HG03460 (cell line): ENCODE measurements around the gene MAPK4.
"Not testable (repeated sequence)": the region's sequence is repeated elsewhere in the genome, so short reads cannot be mapped to it uniquely, and the experiment has no call there.

Experiments used
- ATAC-seq: cut with Tn5 transposase; IDR thresholded peaks from one replicate; pipeline ENCODE4 v1.9.1; 2021; ENCODE audit not compliant: unreplicated experiment

The MAPK4 gene

GRCh38 chr18:50559752-50560680 is at the start of gene MAPK4:
MAPK4 (plus strand) TSS chr18:50560087; CDS start chr18:50663959, 103,872 bp downstream.
- peak; percentile 60 for ATAC-seq

DNA sequence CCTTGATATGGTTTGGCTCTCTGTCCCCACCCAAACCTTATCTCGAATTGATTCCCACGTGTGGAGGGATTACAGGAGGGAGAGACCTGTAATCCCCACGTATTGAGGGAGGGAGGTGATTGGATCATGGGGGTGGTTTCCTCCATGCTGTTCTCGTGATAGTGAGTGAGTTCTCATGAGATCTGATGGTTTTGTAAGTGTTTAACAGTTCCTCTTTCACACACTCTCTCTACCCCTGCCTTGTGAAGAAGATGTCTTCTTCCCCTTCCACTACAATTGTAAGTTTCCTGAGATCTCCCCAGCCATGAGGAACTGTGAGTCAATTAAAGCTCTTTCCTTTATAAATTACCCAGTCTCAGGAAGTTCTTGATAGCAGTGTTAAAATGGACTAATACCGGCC is 42.6 kb upstream of the MAPK4 start:
- ATAC-seq, result not testable (repeated sequence)

DNA sequence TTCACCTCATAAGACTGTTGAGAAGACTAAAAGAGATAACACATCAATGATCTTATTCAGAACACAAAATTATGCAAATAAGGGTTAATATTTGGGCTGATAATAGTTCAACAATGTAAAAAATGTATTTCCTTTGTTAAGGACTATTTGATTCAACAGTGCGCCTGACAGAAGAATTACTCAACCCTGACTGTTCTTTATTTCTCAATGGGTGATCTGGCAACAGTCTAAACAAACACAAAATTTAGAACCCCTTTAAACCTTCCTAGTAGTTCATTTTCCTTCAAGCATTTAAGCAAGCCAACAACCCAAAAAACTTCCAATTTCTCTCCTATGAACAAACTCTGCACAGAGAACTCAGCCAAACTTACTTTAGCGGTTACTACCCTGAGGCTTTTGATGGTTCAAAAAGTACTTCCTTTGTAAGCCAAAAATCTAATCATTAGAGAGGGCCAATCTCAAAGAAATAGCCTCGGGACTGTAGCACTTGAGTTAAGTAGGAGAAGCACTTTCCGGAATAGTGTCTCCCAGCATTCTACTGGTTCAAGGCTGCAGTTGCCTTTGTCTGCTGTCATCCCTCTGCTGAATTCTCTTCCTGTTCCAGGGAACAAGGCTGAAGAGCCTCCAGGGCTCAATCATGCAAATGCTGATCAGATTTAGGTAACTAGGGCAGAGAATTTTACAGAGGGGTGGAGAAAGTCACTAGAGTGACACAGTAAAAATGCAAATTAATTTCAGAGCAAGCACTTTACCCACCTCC is 40.9 kb upstream of the MAPK4 start:
- ATAC-seq, result no peak

DNA sequence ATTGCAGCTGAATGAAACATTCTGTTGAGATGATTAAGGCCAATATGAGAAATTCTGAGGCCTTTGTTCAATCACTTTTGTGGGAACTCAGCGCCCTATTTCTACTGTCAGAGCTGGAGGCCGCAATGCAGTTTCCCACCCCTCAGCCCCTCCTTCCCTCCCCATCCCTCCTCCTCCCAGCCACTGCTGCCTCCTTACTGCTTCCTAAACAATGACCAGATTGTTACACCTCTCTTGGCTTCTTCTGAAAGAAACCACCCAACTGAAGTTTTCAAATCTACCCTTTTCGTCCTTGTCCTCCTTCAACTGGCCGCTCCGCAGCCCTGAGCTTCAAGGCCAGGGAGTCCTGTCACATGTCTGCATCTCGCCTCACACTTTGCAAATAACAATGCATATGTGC is 36.7 kb upstream of the MAPK4 start:
- no peak for ATAC-seq

- ATAC-seq, result no peak
Observed at GRCh38 chr18:50527636-50528307, 32.1 kb upstream of the MAPK4 start.

GRCh38 chr18:50528806-50529205 is 31.1 kb upstream of the MAPK4 start:
- ATAC-seq, result no peak

DNA sequence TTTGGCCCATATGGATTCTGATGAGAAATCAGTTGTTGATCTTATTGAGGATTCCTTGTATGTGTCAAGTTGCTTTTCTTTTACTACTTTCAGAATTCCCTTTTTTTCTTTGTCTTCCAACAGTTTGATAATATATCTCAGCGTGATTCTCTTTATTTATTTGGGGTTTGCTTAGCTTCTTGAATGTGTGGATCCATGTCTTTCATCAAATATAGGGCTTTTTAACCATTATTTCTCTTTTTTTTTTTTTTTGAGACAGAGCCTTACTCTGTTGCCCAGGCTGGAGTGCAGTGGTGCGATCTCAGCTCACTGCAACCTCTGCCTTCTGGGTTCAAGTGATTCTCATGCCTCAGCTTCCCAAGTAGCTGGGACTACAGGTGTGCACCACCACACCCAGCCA is 26.1 kb upstream of the MAPK4 start:
- ATAC-seq, result not testable (repeated sequence)

DNA sequence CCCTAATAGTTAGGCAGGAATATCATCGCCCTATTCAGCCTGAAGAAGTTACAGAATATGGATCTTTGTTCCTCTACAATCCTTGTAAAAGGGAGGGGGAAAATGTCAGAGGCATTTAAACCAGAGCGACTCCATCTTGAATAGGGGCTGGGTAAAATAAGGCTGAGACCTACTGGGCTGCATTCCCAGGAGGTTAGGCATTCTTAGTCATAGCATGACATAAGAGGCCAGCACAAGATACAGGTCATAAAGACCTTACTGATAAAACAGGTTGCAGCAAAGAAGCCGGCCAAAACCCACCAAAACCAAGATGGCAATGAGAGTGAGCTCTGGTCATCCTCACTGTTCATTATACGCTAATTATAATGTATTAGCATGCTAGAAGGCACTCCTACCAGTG is 15.4 kb upstream of the MAPK4 start:
- not testable (repeated sequence) for ATAC-seq

GRCh38 chr18:50545936-50546335 is 14.0 kb upstream of the MAPK4 start:
- ATAC-seq, result no peak

DNA sequence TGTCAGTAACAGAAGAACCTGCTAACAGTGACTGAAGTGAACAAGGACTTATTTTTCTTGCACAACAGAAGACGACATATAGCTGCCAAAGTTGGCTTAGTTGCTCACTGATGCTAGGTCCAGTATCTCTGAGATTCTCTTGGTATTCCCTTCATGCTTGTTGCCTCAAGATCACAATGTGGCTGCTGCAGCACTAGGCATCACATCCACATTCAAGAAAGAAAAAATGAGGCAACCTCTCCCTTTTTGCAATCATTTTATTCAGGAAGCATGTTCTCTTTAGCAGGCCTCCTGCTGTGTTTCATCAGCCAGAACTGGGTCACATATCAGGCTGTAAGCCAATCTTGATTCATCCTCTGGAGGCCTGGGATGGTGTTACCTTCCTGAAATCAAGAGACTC is 11.7 kb upstream of the MAPK4 start:
- no peak for ATAC-seq

GRCh38 chr18:50551651-50552050 is 8.2 kb upstream of the MAPK4 start:
- not testable (repeated sequence) for ATAC-seq

DNA sequence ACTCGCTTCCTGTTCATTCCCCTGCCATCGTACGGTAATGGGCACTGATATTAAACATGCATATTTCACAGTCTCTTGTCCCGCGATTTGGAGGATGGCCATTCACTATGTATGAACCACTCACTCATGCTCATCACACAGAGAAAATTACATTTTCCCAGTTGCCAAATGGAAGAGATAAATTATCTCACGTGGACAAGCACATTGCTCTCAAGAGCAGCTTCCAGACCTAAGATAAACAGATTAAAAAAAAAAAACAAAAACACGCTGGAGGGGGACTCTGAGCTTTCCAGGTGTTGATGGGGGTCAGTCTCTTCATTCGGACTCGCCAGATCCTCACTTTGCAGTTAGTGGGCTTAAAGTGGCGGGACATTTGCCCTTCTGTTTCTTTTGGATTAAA is 1.7 kb upstream of the MAPK4 start:
- ATAC-seq, result no peak

DNA sequence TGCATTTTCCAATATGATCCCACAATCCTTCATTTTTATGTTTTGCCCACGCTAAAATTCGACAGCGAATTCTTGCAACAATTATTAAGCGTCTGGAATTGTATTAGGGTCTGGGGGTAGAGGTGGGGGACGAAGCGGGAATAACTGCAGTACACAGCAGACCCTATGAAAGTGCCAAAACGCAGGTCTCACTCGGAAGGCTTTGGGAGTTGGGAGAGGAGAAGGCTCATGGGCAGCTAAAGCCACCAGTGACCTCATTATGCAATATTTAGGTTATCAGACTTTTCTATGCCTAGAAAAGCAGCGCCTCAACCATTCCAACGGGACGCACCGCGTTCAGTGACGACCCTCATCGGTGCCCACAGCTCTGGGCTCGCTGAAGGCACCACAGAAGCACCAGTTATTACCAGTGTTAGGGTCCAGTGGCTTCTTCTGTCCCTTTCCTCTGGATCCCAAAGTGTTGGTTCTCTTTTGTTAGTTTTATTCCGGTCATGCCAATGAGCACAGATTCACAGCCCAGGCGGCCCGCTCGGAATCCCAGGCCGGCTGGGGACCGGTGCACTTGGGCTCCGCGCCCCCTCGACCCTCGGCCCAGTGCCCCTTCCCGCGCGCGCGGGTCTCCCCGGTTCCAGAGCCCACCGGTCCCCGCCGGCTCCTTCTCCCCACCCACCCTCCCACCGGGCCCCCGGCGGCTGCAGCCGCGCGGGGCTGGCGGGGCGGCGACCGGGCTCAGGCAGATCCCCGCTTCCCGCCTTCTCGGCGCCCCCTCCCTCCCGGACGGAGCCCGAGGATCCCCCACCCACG is 737 bp upstream of the MAPK4 start:
- ATAC-seq, result no peak

DNA sequence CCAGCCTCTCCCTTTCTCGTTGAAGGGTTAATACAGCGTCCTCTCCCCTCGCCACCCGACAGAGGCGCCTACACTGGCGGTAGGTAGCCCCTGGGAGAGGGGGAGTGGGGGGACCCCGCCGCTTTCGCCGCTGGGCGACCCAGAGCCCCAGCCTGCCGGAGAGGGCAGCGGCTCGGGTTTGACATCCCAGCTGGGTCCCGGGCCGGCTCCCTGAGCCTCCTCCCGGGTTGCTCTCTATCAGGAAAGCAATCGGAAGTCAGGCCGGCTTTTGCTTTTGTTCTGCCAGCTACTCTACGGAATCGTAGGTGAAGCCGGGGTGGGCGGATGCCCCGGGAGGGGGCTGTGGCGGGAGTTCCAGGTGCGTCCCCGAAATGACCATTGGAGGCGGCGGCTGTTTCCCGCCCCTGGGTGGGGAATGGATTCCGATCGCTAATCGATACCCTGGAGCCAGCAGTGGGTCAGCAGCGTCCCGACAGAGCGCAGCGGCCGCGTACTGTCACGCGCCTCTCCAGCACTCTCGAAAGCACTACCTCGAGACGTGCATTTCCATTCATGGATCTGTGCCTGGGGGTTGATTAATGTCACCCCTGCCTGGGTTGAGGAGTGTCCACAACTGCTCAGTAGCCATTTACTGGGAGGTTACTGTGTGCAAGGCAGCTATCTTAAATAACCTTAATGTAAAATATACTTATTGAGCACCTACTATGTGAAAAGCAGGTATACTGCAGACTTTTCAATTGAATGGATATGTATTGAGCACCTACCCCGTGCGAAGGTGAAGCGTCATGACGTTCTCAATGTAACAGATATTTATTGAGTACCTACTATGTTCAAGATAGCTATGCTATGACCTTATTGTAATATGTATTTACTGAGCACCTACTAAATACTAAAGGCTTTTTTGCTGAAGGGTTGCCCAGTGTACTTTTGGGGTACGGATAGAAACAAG is 1.1 kb downstream of the MAPK4 start:
- no peak for ATAC-seq

DNA sequence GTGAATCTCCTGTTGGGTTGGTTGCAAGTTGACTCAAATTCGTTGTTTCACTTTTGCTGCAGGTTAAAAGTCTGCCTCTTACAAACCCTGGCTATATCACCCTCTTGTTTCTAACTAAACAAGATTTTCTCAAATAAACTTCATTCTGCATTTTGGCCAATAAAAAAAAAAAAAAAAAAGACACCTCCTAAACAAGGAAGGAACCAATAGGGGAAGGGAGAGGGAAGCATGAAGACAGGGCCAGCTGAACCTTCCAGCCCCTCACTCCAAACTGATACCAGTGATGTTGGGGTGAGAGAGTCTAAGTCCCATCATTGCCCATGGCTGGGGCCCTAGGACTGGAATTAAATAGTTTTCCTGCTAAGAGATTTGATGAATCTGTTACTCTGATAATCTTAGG is 2.4 kb downstream of the MAPK4 start:
- not testable (repeated sequence) for ATAC-seq

- no peak for ATAC-seq
Observed at GRCh38 chr18:50562686-50563085, 2.8 kb downstream of the MAPK4 start.

DNA sequence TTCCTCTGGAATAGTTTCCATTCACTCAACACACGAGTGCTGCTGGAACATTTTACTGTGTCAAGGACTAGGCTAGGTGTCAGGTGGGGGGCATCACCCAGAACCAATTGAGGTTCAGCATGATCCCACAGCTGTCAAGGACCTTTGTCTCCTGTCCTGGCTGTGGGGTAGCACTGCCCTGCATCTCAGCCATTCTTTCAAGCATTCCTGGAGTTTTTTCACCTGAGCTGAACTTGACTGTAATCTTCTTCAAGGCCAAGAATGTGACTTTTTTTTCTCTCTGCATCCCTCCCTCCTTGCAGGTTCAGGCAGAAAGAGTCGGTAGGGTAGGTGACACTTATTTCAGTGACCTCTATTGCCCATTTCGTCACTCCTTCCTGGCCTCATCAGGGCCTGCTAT is 3.5 kb downstream of the MAPK4 start:
- ATAC-seq, result no peak

DNA sequence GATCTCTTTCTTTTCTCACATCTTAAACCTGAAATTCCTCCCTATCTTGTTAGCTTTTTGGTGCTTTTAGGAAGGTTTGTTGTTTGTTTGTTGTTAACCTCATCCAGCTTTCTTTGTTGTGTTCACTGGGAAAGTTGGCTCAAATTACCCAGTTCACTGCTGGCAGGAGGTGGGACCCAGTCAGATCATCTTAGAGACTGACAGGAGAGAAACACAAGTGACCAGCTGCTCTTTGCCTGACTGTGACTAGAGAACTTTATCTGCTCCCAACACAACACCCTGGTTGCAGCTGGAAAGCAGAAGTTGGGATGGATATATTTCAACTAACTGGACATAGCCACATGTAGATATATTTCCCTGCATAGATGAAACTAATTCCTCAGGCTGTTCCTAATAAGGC is 10.0 kb downstream of the MAPK4 start:
- no peak for ATAC-seq

GRCh38 chr18:50571606-50572005 is 11.7 kb downstream of the MAPK4 start:
- ATAC-seq, result no peak

DNA sequence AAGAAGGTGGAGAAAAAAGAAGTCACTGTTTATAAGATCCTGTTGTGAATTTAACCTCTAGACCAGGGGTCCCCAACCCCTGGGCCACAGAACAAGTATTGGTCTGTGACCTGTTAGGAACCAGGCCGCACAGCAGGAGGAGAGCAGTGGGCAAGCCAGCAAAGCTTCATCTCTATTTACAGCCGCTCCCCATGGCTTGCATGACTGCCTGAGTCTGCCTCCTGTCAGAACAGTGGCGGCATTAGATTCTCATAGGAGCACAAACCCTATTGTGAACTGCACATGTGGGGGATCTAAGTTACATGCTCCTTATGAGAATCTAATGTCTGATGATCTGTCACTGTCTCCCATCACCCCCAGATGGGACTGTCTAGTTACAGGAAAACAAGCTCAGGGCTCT is 13.3 kb downstream of the MAPK4 start:
- not testable (repeated sequence) for ATAC-seq
